Kidney (tissue), 14 donors: ENCODE data around the gene TCHH. TPM values are rescaled to one million over a fixed set of nuclear protein-coding genes. Genes with fewer than 3 reads are reported as not detected.
"Not testable (repeated sequence)": the region's sequence is repeated elsewhere in the genome, so short reads cannot be mapped to it uniquely, and the experiment has no call there.

Experiments
- DNase-seq, 5 donors: peaks; one replicate each; pipeline ENCODE4 v3.0.0-alpha.2; 2013 to 2020
- FAIRE-seq: peaks from 2 replicates; lab custom pipeline; 2012; peaks lifted over from hg19 to GRCh38; lab: Jason Lieb, UNC
- H3K27ac ChIP-seq, 2 donors: one replicate each; pipeline ENCODE4 v1.7.0; 2013; ENCODE audit warnings: low read depth in 2 of 2, low read length in 2 of 2, inconsistent platforms in 1 of 2
- H3K27me3 ChIP-seq: one replicate; pipeline ENCODE4 v1.7.1; 2013; ENCODE audit warnings: low read length, inconsistent platforms; ENCODE audit not compliant: control insufficient read depth, insufficient read depth
- H3K36me3 ChIP-seq, 3 donors: one replicate each; pipeline versions ENCODE4 v1.7.0 to v1.7.1; 2013; ENCODE audit warnings: low read length in 3 of 3, control low read depth in 1 of 3, inconsistent platforms in 1 of 3; ENCODE audit not compliant: insufficient read depth in 3 of 3, control insufficient read depth in 2 of 3
- H3K4me1 ChIP-seq, 3 donors: one replicate each; pipeline versions ENCODE4 v1.7.0 to v1.7.1; 2013; ENCODE audit warnings: low read length in 3 of 3, inconsistent platforms in 1 of 3, low read depth in 1 of 3; ENCODE audit not compliant: control insufficient read depth in 2 of 3, insufficient read depth in 2 of 3
- H3K4me3 ChIP-seq, 3 donors: one replicate each; pipeline versions ENCODE4 v1.7.0 to v1.8.1; 2013; ENCODE audit warnings: low read length in 3 of 3, control low read depth in 1 of 3, inconsistent platforms in 1 of 3
- H3K9ac ChIP-seq, 3 donors: one replicate each; pipeline versions ENCODE4 v1.7.0 to v1.7.1; 2013; ENCODE audit warnings: low read length in 3 of 3, control low read depth in 1 of 3, inconsistent platforms in 1 of 3
- H3K9me3 ChIP-seq, 3 donors: one replicate each; pipeline versions ENCODE4 v1.7.0 to v1.7.1; 2013; ENCODE audit warnings: low read length in 3 of 3, control low read depth in 1 of 3, inconsistent platforms in 1 of 3; ENCODE audit not compliant: control insufficient read depth in 2 of 3, insufficient read depth in 1 of 3
- intact Hi-C: fragments of 100-400 bp; cut with DNase I; formaldehyde crosslinking; loops from one replicate; pipeline ENCODE4 v1.11.1; 2022
- polyA plus RNA-seq: library from polyadenylated mRNA; stranded (reverse); fragments of 350-450 nt; fragmentation: Illumina TruSeq; extraction: RNeasy Lipid Tissue Mini Kit (QIAGEN cat#74804); gene quantifications from one replicate; pipeline ENCODE4 v1.2.3, GENCODE V29; 2014; ENCODE audit warnings: low read depth, low replicate concordance; ENCODE audit not compliant: insufficient read depth
- total RNA-seq: library from RNA; stranded (reverse); fragmentation: NEBNext Ultra II Directional; extraction: Animal tissue kit (Norgen Biotek cat#: 25700); gene quantifications from one replicate; pipeline ENCODE4 v1.2.1, GENCODE V29; 2021
- TF ChIP-seq, protein P1 (sequence below): IDR thresholded peaks from 3 replicates; pipeline ENCODE4 v1.5.1; 2012; ENCODE audit warnings: mild to moderate bottlenecking, moderate library complexity, borderline replicate concordance; ENCODE audit not compliant: insufficient read depth; ENCODE audit errors: extremely low read depth
- donor health status: control.
- donor health status: control.
- donor health status: control.
- donor health status: control.
- donor health status: control.
- donor health status: DM: yes; HTN: yes; CAD: no.
- donor health status: Normal renal cell carcinoma (clear cell type).

Gene TCHH
- total and polyA plus RNA-seq, 2 donors from 2014 or later, result 0.13 TPM; not detected in 1

DNA sequence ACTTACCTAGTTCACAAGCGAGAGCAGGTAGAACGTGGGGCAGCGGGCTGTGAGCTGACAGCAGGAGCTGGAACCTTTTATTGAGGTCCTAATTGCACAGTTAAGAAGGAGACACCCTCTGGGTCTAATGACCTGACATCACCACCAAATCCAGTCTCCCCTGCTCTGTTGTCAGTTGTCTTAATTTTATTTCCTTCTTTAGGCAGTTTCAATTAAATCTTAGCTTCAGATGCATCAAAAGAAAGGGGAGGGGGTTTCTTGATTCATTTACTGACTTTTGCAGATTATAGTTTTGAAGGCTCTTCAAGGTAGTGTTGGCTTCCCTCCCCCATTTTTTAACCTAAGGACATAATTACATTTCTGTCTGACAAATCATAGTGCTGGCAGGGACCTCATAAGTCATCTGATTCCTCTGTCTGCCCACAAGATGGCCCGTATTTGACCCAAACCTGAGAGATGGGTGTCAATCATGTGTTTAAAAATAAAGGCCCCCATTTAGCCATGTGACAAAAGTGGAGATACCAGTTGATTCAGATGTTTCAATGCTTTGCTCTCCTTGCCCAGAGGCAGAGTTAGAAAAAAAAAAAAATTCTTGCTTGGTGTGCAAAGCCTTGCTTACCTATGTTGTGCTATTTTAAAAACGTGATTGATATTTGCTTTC is 26.1 kb downstream of the TCHH start, which contains the start of gene TCHHL1:
TSS of gene TCHHL1 (minus strand) at position 51 of the 661 bp plus-strand sequence. CDS start 921 bp downstream, outside the sequence.
- Histone ChIP-seq H3K27me3 (no peaks in the 10 kb centered on the region), H3K4me1 (no peaks in the 10 kb centered on the region), H3K27ac (no peak within 1 kb of the TSS), H3K36me3 (no peaks in the 10 kb centered on the region), H3K9ac (no peak within 1 kb of the TSS), H3K4me3 (no peak within 1 kb of the TSS), H3K9me3 (no peaks in the 10 kb centered on the region)
- no peak for FAIRE-seq
- intact Hi-C loops, result no loop called here
- no peak for DNase-seq
- TF ChIP-seq, protein P1, sequence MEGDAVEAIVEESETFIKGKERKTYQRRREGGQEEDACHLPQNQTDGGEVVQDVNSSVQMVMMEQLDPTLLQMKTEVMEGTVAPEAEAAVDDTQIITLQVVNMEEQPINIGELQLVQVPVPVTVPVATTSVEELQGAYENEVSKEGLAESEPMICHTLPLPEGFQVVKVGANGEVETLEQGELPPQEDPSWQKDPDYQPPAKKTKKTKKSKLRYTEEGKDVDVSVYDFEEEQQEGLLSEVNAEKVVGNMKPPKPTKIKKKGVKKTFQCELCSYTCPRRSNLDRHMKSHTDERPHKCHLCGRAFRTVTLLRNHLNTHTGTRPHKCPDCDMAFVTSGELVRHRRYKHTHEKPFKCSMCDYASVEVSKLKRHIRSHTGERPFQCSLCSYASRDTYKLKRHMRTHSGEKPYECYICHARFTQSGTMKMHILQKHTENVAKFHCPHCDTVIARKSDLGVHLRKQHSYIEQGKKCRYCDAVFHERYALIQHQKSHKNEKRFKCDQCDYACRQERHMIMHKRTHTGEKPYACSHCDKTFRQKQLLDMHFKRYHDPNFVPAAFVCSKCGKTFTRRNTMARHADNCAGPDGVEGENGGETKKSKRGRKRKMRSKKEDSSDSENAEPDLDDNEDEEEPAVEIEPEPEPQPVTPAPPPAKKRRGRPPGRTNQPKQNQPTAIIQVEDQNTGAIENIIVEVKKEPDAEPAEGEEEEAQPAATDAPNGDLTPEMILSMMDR, result no peak

DNA sequence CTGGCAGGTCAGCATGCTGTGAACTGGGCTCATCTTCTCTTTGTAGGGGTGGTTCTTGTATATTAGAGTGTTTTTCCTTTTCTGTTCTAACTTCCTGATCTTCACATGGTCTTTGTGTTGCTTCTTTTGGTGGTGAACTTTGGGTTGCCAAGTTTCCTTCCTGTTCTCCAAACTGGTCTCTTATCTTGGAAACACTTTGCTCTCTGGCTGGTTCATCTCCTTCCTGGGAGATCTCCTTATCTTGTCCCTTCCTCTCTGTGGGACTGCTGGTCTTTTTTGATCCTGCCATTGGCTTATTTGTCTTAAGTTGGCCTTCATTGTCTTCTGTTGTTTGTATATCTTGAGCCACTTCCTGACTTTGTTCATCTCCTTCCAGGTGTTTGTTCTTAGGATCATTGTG is 28.5 kb downstream of the TCHH start:
- Histone ChIP-seq H3K4me3 (no peak overlapping the region), H3K27me3 (no peaks in the 10 kb centered on the region), H3K9ac (no peak overlapping the region), H3K9me3 (no peaks in the 10 kb centered on the region), H3K36me3 (no peaks in the 10 kb centered on the region), H3K4me1 (no peaks in the 10 kb centered on the region), H3K27ac (no peak overlapping the region)
- FAIRE-seq, result no peak
- intact Hi-C loops, result no loop called here
- TF ChIP-seq, protein P1, result no peak
- no peak for DNase-seq

DNA sequence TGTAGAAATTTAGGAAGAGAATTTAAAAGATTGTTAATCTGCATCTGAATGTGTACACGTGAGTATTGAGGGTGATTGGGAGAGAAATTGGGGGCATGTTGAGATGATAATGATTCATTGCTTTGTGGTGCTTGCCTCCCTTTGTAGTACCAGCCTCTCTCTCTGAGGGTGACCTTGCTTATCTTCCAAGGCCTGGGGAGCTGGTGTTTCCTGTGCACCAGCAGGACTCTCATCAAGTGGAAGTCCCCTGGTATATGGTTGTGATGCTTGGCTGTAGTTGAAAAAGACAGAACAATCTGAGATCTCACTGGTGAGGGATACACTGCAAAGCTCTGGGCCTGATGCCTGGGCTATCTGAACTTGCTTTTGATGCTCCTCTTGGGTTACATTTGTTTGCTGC is 30.4 kb downstream of the TCHH start:
- H3K4me1 ChIP-seq, result no peaks in the 10 kb centered on the region
- no peak overlapping the region for H3K9ac ChIP-seq
- H3K36me3 ChIP-seq, result no peaks in the 10 kb centered on the region
- DNase-seq, result no peak
- intact Hi-C loops, result no loop called here
- H3K4me3 ChIP-seq, result no peak overlapping the region
- H3K27ac ChIP-seq, result no peak overlapping the region
- H3K9me3 ChIP-seq, result no peaks in the 10 kb centered on the region
- no peak for FAIRE-seq
- TF ChIP-seq, protein P1, result no peak
- no peaks in the 10 kb centered on the region for H3K27me3 ChIP-seq

DNA sequence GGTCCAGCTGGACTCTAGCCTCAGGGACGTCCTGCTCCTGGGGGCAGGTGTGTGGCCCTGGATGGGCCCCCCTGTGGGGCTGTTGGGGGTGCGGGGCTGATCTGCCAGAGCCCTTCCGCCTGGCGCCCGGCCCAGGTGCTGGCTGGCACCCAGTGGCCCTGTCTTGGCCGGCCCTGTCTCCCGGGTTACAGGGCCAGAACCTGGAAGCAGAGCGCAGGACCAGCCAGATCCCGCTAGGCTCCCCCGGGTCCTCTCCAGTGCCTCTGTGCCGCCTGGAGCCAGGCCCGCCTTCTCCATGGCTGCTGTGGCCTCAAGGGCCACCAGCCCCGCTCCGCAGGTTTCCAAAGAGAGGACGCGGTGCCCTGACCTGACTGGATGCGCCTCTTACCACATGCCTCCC is 34.2 kb downstream of the TCHH start:
- intact Hi-C loops, DNase-seq, H3K9me3 ChIP-seq, FAIRE-seq, H3K4me3 ChIP-seq, H3K36me3 ChIP-seq, H3K9ac ChIP-seq, H3K27me3 ChIP-seq, H3K27ac ChIP-seq, H3K4me1 ChIP-seq: not testable (repeated sequence)

DNA sequence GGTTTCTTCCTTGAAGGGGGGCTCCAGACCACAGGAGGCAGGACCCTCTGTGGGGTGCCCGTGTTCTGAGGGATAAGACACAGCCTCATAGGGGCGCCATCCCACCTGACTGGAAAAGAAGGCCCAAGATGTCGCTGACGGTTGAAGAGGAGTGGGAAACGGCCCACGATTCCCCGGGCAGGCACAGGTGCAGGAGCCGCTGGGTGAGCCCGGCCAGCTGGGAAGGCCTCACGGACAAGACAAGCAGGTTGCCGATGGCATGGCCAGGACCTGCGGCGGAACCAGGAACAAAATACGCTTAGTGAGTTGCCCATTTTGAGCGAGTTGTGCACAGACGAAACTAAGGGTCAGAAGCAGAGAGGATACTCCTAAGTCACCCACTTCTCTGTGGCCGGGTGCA is 34.8 kb downstream of the TCHH start:
- H3K9ac ChIP-seq, H3K4me3 ChIP-seq, FAIRE-seq, H3K36me3 ChIP-seq, H3K27ac ChIP-seq, H3K4me1 ChIP-seq, H3K9me3 ChIP-seq, DNase-seq, H3K27me3 ChIP-seq, intact Hi-C loops: not testable (repeated sequence)
